ENCODE data around the gene SCP2.

DNA sequence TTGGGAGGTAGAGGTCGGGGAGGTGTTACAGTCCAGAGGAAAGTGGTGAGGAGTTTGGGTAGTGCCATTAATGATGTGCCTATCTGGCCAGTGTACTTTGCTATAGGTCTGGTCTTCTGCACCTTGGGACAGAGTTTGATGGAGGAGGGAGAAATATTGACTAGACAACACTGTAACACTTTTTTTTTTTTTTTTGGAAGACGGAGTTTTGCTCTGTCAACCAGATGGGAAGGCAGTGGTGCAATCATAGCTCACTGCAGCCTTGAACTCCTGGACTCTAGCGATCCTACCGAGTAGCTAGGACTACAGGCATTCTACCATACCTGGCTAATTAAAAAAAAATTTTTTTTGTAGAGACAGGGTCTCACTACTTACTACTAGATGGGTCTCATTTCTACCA lies 1.9 kb downstream of the SCP2 start:
- TF ChIP-seq CTCF (IDR thresholded peaks at IDR 0.05) (no peak), ZFX (IDR thresholded peaks at IDR 0.05; ENCODE audit: borderline replicate concordance) (no peak)

Measured in 22Rv1 (cell line).